GM19025 (cell line): Measurements from ENCODE around the gene OR10J1.
"Not testable (repeated sequence)": the region's sequence is repeated elsewhere in the genome, so short reads cannot be mapped to it uniquely, and the experiment has no call there.

ENCODE experiments used
- ATAC-seq: cut with Tn5 transposase; IDR thresholded peaks from one replicate; pipeline ENCODE4 v1.9.1; 2021; ENCODE audit warnings: mild to moderate bottlenecking, low read depth, moderate library complexity; ENCODE audit not compliant: unreplicated experiment

Gene OR10J1

DNA sequence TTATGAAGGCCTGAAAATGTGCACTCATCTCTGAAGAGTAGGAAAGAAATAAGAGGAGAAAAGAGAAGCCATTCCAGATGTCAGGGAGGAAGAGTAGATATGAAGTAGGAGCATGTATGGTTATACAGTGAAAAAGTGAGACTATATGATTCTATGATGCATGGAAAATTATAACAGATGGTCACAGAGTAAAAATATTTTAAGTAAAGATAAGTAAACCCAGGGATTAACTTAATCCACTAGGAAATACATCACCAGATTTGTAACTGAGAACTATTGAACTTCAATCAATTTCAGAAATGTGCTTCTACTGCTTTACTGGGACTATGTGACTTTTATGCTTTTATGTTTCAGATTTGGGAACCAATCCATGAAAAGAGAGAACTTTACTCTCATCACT, at the start of gene OR10J1:
Gene OR10J1 (plus strand): TSS at position 301 of the 400 bp plus-strand sequence. CDS start 70 bp downstream, at position 371.
- no peak for ATAC-seq

GRCh38 chr1:159406821-159407220, 32.7 kb upstream of the OR10J1 start:
- no peak for ATAC-seq

DNA sequence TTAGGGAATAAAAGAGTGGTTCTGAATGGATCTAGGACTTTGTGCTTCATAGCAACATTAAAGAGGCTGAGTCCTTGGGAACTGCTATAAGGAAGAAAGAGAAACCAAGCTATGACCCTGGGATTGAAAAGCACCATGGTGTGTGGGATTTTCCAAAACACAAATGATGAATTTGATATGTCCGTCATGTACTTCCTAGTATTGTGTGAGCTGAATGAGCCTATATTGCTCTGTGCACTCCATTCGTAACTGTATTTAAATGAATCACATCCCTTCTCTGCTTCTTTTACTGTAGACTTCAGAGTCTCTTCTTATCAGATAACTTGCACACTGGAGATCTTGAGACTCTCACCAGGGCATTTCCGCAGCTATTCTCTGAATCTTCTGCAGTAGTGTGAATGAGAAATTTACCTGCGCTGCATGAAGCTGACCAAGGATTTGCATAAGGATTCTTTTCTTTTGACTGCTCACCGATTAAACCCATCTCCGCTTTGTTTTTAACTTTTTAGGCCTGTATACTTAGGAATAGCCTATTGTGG, 30.6 kb upstream of the OR10J1 start:
- no peak for ATAC-seq

- no peak for ATAC-seq
Observed at GRCh38 chr1:159421821-159422220, 17.7 kb upstream of the OR10J1 start.

DNA sequence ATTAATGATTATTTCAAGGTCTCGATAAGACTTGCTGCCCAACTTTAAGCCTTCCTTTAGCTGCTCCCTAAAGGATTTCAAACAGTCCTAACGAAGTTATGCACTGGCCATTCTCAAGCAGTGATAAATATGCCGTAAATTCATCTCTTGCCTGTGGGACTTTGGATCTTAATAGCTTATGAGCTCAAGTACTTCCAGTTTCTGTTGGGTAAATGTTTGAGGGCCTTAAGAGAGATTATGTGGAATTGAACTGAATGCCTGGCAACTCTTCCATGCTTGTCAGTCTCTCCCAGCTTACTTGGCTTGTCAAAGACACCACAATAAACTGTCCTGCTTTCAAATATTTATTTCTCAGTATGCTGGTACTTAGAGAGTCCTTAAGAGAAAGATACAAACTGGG, 11.0 kb upstream of the OR10J1 start:
- ATAC-seq: no peak

DNA sequence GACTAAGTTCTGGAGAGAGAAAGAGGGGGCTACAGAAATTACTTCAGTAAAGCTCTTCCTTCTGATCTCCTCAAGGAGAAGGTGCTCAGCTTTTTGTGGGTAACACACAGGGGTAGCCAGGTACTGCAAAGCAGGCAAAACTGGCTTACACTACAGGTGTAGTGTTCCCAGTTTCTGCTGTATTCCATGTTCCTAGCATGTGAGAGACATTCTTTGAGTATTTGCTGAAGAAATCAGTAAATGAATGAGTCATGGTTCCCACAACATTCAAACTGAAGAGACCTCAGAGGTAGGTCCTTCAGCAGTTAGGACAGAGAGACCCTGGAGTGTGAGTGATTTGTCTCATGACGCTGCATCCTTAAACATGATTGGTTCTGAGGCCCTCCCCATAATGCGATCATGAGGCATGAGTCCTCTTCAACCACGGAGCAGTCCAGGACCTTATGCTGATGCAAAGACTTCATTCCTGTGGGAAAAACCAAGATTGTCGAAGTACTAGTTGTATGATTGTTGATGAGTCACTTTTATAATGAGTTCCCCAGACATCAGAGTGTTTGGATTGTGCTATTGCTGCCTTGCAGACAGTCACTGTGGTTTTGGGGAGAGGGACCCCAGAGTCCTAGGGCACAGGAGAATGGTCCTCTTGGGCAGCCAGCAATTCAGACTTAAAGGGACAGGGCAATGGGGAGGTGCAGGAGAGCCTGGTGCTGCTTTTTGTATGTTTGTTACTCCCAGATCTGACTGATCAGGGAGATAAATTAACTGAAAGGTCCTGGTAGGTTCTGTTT, 10.3 kb upstream of the OR10J1 start:
- ATAC-seq: no peak

DNA sequence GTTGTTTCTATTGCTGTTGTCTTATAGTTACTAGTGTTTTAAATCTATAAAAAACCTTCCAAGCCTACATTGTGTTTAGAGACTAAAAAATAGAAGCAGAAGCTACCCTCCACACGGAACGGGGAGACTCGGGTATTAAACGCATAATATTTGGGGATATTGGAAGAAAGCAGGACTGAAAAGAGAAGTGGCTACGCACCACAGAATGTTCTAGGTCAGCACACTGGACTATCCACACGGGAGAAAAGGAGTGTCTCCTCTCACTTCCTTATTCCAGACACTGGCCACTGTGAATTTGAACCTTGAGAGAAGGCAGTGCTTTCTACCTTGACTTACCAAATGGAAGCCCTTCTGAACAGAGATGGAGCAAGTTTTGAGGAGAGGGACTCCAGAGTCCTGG, 8.5 kb upstream of the OR10J1 start:
- ATAC-seq: no peak

- no peak for ATAC-seq
Observed at GRCh38 chr1:159431904-159432303, 7.6 kb upstream of the OR10J1 start, which contains the start of gene OR10J4. Gene OR10J4 (plus strand): TSS chr1:159432204.

- no peak for ATAC-seq
Observed at GRCh38 chr1:159436469-159436868, 3.1 kb upstream of the OR10J1 start.

- no peak for ATAC-seq
Observed at GRCh38 chr1:159441360-159441759, 1.8 kb downstream of the OR10J1 start.

DNA sequence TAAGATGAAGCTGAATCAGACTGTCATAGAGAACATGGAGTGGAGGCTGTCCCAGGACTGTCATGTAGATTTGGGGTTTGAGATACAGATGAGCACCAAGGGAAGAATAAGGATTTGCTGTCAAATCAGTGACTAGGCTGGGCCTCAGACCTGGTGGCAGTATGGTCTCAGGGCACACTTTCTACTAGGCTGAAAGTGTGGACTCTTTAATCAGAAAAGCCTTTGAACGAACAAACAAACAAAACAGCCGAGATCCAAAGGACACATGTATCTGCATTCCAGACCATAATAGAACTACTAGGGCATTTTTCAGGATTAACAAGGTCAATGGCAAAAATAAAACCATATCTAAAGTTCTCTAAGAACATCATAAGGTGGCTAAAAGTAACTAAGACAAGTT, 2.9 kb downstream of the OR10J1 start:
- ATAC-seq: no peak

GRCh38 chr1:159443066-159443750, 3.7 kb downstream of the OR10J1 start:
- ATAC-seq: no peak

DNA sequence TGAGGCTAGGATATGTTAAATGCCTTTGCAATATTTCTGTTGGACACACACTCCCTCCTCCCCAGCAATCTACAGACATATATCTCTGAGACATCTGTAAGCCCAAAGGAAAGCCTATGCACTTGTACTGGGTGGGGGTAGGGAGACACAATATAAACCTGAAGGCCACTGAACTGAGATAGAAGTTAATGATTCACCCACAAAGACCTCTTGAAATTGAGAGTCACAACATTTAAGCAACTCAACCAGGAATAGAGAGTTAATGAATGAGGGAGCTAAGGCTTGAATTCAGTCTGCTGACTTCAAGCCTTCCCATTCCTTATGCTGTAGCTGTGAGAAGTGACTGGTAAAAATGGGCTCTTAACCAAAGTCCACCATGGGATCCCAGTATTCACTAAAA, 5.0 kb downstream of the OR10J1 start:
- no peak for ATAC-seq

DNA sequence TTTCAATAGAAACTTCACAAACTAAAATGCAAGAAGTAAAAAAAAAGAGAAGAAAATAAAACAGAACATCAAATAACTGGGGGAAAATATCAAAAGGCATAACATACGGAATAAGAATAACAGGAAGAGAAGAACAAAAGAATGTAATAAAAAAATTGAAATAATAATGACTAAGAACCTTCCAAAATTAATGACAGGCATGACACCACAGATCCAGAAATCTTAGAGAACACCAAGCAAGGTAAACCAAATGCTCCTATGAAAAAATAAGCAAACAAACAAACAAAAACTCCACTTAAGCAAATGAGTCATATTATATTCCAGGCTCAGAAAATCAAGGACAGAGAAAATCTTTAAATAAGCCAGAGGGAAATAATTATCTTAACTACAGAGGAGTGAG, 8.7 kb downstream of the OR10J1 start:
- ATAC-seq: no peak

DNA sequence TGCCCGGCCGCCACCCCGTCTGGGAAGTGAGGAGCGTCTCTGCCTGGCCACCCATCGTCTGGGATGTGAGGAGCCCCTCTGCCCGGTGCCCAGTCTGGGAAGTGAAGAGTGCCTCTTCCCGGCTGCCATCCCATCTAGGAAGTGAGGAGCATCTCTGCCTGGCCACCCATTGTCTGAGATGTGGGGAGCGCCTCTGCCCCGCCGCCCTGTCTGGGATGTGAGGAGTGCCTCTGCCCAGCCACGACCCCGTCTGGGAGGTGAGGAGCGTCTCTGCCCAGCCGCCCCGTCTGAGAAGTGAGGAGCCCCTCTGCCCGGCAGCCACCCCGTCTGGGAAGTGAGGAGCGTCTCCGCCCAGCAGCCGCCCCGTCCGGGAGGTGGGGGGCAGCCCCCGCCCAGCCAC, 10.1 kb downstream of the OR10J1 start:
- ATAC-seq: not testable (repeated sequence)

DNA sequence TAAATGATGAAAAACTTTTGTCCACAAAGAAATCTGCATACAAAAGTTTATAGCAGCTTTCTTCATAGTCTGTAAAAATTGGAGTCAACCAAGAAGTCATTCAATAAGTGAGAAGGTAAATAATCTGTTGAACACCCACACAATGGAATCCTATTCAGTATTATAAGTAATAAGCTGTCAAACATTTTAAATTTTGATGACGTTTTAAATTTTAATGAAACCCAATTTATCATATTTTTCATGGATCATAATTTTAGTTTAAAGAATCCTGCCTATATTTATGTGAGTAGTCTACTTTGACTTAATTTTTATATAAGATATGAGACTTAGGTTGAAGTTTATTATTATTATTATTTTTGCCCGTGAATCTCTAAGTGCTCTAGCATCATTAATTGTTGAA, 20.0 kb downstream of the OR10J1 start:
- no peak for ATAC-seq

- ATAC-seq: no peak
Observed at GRCh38 chr1:159465191-159465603, 25.7 kb downstream of the OR10J1 start.

- no peak for ATAC-seq
Observed at GRCh38 chr1:159468321-159468720, 28.8 kb downstream of the OR10J1 start.

GRCh38 chr1:159469921-159470533, 30.5 kb downstream of the OR10J1 start:
- no peak for ATAC-seq

DNA sequence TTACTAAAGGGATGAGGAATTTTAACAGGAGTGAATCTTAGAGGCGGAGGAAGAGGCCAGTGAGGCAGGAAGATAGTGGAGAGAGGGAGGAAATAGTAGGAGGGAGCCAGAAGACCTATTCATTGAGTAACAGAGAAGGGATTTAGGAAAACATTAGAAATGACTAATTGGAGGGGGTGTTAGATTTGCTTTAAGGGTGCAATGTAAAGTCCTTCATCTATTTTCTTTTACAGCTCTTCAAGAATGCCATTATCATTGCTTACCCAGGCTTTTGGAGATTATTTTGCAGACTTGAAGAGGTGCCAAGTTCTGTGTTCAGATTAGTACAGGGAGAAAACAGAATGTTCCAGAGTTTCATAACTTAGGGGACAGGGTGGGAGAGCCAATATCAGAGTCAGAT, 33.8 kb downstream of the OR10J1 start:
- ATAC-seq: no peak

DNA sequence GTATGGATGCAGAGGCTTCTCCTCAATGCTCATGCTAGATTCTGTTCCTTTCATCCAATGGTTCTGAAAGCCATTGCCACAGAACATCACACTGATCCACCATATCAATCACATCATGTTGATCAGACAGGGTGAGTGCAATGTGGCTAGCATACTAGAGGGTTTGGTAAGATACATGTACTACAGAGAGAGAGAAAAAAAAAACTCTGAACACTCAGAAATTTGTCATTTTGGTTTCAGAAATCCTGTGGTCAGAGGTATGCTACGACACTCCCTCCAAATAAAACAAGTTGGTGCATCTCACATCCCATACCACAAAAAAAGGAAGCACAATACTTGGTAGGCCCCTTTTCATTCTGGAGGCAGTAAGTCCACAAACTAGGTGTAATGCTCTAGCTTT, 35.4 kb downstream of the OR10J1 start:
- no peak for ATAC-seq
